ENCODE results near the gene GP1BA. TPM values are rescaled to one million over a fixed set of nuclear protein-coding genes. Genes with fewer than 3 reads are reported as not detected.

Gene GP1BA
- total and polyA plus RNA-seq, 2 of the 8 experiments (the other 6 are each of a cell fraction or from before 2014, with no cell fraction given): not detected

- H3K23me2 ChIP-seq (ENCODE audit: low read depth, low read length): no peaks in the 10 kb centered on the region
- no peak overlapping the region for H2BK15ac ChIP-seq (ENCODE audit: low read length)
- no peak overlapping the region for H2BK12ac ChIP-seq (ENCODE audit: low read depth, low read length)
- DNase-seq (ENCODE audit: low read depth in 1 of 2, low spot score in 2 of 2): no peak
- POLR2A ChIA-PET (ENCODE audit: partially characterized antibody): interaction anchor here (0.6 to 1.3 kb wide), 2 partner anchors 61 to 72 kb away, joined by 3 to 4 read pairs; no protein-coding TSS in a partner anchor
- TF ChIP-seq CBX5 (IDR thresholded peaks at IDR 0.05; ENCODE audit: low read depth, low read length): no peak
- TF ChIP-seq CREB1 (IDR thresholded peaks at IDR 0.05): no peak
- no peak for TF ChIP-seq CBX8 (IDR thresholded peaks at IDR 0.05; ENCODE audit: borderline replicate concordance, low read depth, low read length)
- no peak for TF ChIP-seq CTCF (IDR thresholded peaks at IDR 0.05; ENCODE audit: control extremely low read depth in 1 of 3, insufficient read depth in 1 of 3, low read depth in 1 of 3, low read length in 3 of 3)
- TF ChIP-seq SIX5 (IDR thresholded peaks at IDR 0.05; ENCODE audit: low read depth, low read length): no peak
- no peak overlapping the region for H2AFZ ChIP-seq (ENCODE audit: low read length)
- no peak overlapping the region for H4K91ac ChIP-seq (replicated peaks; ENCODE audit: insufficient read length, low read length)
- no peak overlapping the region for H2BK20ac ChIP-seq (ENCODE audit: low read length)
- no peak overlapping the region for H3K9ac ChIP-seq (replicated peaks in 1 of 4; ENCODE audit: extremely low read depth in 1 of 4, low read depth in 3 of 4, low read length in 3 of 4)
- no peak overlapping the region for H3K14ac ChIP-seq (ENCODE audit: insufficient read length)
- CTCF ChIA-PET (ENCODE audit: partially characterized antibody): interaction anchor here (0.8 to 5.2 kb wide), 13 partner anchors 12 to 436 kb away, joined by 3 to 24 read pairs (median 4); partner anchors contain the start of genes ARRB2, C17orf107, CHRNE and GLTPD2
- no peak overlapping the region for H3K23ac ChIP-seq (ENCODE audit: insufficient read length)
- H3K56ac ChIP-seq (replicated peaks; ENCODE audit: insufficient read length, low read depth, low read length): no peak overlapping the region
- no peak overlapping the region for H2BK120ac ChIP-seq (replicated peaks; ENCODE audit: low read depth, low read length)
- no peaks in the 10 kb centered on the region for H3K79me1 ChIP-seq (ENCODE audit: low read depth, low read length)
- no peak for FAIRE-seq
- H4K5ac ChIP-seq (ENCODE audit: insufficient read length, low read depth, low read length): no peak overlapping the region
- no peak overlapping the region for H3K4me2 ChIP-seq (ENCODE audit: insufficient read depth in 1 of 2, low read depth in 2 of 2, low read length in 2 of 2)
- 92% methylated on average over 18 of the region's 18 CpGs; no CpG with 5 or more reads in 1 of the 2 experiments for WGBS, 2 experiments (ENCODE audit: extremely low coverage in 1 of 2, insufficient coverage in 1 of 2, insufficient read length in 1 of 2, insufficient replicate concordance in 2 of 2, low coverage in 1 of 2, low lambda C conversion rate in 2 of 2, missing lambda C conversion rate in 1 of 2)
- H3K79me2 ChIP-seq (ENCODE audit: control insufficient read depth in 1 of 2, insufficient read depth in 2 of 2, low read length in 2 of 2): no peaks in the 10 kb centered on the region
- H3K27me3 ChIP-seq (replicated peaks in 1 of 4; ENCODE audit: control insufficient read depth in 3 of 4, extremely low read depth in 1 of 4, insufficient read depth in 3 of 4, low read length in 3 of 4): no peaks in the 10 kb centered on the region
- no peak overlapping the region for H2AK5ac ChIP-seq (ENCODE audit: low read depth, low read length)
- H3K36me3 ChIP-seq (ENCODE audit: control insufficient read depth in 2 of 4, insufficient read depth in 4 of 4, low read length in 3 of 4): peaks cover 10 to 52% (median 32%) of the 10 kb centered on the region in 4 experiments
- no peak overlapping the region for H3K27ac ChIP-seq (ENCODE audit: low read depth, low read length)
- no peaks in the 10 kb centered on the region for H3K9me3 ChIP-seq (ENCODE audit: insufficient read depth in 2 of 2, low read depth in 1 of 2, low read length in 1 of 2)
- H4K20me1 ChIP-seq (replicated peaks in 1 of 2; ENCODE audit: control insufficient read depth in 1 of 2, insufficient read depth in 2 of 2, low read length in 2 of 2): peaks cover 0 to 2% of the 10 kb centered on the region in 2 experiments
- H3K4me1 ChIP-seq (replicated peaks in 1 of 4; ENCODE audit: control insufficient read depth in 3 of 4, insufficient read depth in 4 of 4, low read length in 3 of 4): no peaks in the 10 kb centered on the region
- no peak overlapping the region for H3K4ac ChIP-seq (replicated peaks; ENCODE audit: insufficient read length, low read depth, low read length)
- no peak overlapping the region for H4K8ac ChIP-seq (ENCODE audit: extremely low read depth, insufficient read depth, low read length)
- H3K4me3 ChIP-seq (ENCODE audit: extremely low read depth in 1 of 4, insufficient read depth in 2 of 4, low read depth in 3 of 4, low read length in 4 of 4): no peak overlapping the region
- H2BK5ac ChIP-seq (ENCODE audit: low read depth, low read length): no peak overlapping the region
- no peak overlapping the region for H3K18ac ChIP-seq (ENCODE audit: extremely low read depth, low read length)
Measured at GRCh38 chr17:4887581-4887980, 44.5 kb upstream of the GP1BA start.
